Measurements from ENCODE around the gene PSAPL1.

PSAPL1 gene

GRCh38 chr4:7427361-7427760 lies 7.4 kb downstream of the PSAPL1 start:
- no peak for TF ChIP-seq CTCF (IDR thresholded peaks at IDR 0.05; ENCODE audit: extremely low read depth, insufficient read depth, missing control alignments)
- in situ Hi-C loops (cut with MboI; ENCODE audit: low pct_unique_long_range_greater_than_20kb, low sequenced_read_pairs, unreplicated experiment): no loop called here
- no peak for DNase-seq (ENCODE audit: low spot score)

GRCh38 chr4:7426525-7427171 lies 8.1 kb downstream of the PSAPL1 start:
- no peak for TF ChIP-seq CTCF (IDR thresholded peaks at IDR 0.05; ENCODE audit: extremely low read depth, insufficient read depth, missing control alignments)
- in situ Hi-C loops (cut with MboI; ENCODE audit: low pct_unique_long_range_greater_than_20kb, low sequenced_read_pairs, unreplicated experiment): no loop called here
- DNase-seq (ENCODE audit: low spot score): no peak

- in situ Hi-C loops (cut with MboI; ENCODE audit: low pct_unique_long_range_greater_than_20kb, low sequenced_read_pairs, unreplicated experiment): no loop called here
- no peak for DNase-seq (ENCODE audit: low spot score)
- no peak for TF ChIP-seq CTCF (IDR thresholded peaks at IDR 0.05; ENCODE audit: extremely low read depth, insufficient read depth, missing control alignments)
These were observed 8.9 kb downstream of the PSAPL1 start for GRCh38 chr4:7425591-7426468.

GRCh38 chr4:7425124-7425523 lies 9.6 kb downstream of the PSAPL1 start:
- no peak for DNase-seq (ENCODE audit: low spot score)
- in situ Hi-C loops (cut with MboI; ENCODE audit: low pct_unique_long_range_greater_than_20kb, low sequenced_read_pairs, unreplicated experiment): no loop called here
- no peak for TF ChIP-seq CTCF (IDR thresholded peaks at IDR 0.05; ENCODE audit: extremely low read depth, insufficient read depth, missing control alignments)

- no peak for DNase-seq (ENCODE audit: low spot score)
- in situ Hi-C loops (cut with MboI; ENCODE audit: low pct_unique_long_range_greater_than_20kb, low sequenced_read_pairs, unreplicated experiment): no loop called here
- TF ChIP-seq CTCF (IDR thresholded peaks at IDR 0.05; ENCODE audit: extremely low read depth, insufficient read depth, missing control alignments): no peak
These were observed 10.1 kb downstream of the PSAPL1 start for GRCh38 chr4:7424553-7425111.

- TF ChIP-seq CTCF (IDR thresholded peaks at IDR 0.05; ENCODE audit: extremely low read depth, insufficient read depth, missing control alignments): no peak
- DNase-seq (ENCODE audit: low spot score): no peak
- in situ Hi-C loops (cut with MboI; ENCODE audit: low pct_unique_long_range_greater_than_20kb, low sequenced_read_pairs, unreplicated experiment): no loop called here
These were observed 10.8 kb downstream of the PSAPL1 start for GRCh38 chr4:7423801-7424552.
